NCI-H526 treated with DMSO at 0.1 percent for 48 hours (cell line): ENCODE data around the gene VSIG10L2.

Experiments used
- DNase-seq: peaks from one replicate; lab custom pipeline; 2025; lab: John Stamatoyannopoulos, UW

VSIG10L2 gene

DNA sequence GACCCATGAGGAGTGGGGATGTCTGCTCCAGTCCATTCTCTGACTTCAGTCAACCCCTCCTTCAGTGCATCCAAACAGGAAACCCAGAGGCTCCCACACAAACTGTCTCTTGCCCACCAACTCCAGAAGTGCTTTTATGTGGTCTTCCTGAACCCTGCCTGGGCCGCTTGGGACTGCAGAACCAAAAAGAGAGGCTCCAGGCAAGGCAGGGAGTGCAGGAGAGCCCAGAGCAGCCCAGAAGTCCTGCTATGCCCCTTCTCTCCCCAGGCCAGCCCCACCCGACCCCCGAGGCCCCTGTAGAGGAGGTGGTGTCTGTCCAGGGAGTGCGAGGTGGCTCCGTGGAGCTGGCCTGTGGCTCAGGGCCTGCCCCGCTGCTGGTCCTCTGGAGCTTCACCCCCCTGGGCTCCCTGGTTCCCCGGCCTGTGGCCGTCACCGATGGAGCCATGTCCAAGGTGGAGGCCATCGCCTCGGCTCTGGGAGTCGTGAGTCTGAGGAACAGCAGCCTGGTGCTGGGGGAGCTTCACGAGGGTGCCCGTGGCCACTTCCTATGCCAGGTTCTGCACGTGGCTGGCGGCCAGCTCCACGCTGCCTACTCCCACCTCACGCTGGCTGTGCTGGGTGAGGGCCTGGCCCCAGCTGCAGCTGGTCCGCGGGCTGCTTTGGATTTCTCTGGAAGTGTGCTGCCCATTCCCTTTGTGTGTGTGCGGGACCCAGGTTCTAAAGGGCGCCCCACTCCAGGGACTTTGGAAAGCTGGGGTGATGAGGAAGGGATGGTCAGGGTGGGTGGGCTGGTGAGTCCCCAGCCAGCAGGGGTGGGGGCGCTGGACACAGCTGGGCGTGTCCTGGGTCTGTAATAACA, 1.8 kb downstream of the VSIG10L2 start:
- no peak for DNase-seq

DNA sequence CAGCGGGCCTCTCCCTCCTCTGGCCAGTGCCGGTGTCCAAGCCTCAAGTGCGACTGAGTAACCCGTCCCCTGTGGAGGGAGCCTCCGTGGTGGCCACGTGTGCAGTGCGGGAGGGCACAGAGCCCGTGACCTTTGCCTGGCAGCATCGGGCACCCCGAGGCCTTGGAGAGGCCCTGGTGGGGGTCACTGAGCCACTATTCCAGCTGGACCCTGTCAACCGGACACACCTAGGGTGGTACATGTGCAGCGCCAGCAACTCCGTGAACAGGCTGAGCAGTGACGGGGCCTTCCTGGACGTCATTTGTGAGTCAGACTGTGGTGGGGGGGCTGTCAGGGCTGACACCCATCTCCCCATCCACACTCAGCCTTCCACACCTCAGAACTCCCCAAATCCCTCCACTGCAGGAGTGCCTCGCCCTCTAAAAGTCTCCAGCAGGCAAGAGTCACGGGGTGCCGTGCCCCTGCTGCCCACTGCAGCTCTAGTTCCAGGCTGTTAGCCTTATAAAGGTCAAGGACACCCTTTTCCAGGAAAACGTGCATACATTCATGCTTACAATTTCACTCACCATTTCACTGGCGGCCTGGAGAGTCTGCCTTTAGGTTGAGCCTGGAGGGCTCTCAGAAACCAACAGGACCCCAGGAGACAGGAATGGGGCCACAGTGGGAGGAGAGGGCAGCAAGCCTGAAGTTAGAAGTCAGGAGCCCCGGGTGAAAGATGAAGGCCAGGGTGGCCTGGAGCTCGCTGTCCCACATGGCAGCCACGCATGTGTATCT, 2.6 kb downstream of the VSIG10L2 start:
- DNase-seq: no peak

DNA sequence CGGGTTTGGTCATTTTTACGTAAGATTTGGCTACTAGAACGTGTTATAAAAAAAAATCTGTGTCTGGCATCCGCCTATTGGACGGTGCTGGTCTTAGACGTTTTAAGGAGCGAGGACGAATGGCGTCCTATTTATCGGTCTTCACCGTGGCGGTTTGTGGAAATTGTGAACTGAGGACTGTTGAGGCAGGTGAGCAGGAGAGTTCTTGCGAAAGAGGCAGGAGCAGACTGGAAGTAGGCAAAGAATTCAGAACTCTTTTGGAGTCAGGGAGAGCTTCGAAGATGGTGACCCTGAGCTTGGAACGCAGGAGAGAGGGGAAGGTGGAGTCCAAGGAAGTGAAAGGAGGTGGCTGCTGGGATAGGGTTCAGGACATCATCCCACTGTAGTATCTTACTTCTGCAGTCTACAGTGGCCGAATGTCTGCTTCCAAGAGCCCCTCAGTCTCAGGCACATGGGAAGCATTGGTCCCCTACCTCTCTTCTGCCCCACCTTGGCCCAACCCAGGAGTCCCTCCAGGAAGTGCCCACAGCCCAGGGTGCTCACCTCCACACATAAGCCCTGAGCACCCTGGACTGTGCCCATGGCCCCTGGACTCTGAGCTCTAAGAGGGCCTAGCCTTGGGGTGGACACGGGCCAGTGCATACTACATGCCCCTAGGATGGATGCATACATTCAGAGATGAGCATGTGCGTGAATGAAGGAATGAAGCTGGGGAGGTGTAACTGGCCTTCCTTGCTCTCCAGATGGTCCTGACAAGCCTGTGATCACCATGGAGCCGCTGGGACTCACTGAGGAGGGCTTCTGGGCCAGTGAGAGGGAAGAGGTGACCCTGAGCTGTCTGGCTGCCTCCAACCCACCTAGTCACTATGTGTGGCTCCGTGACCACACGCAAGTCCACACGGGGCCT, 3.7 kb downstream of the VSIG10L2 start:
- no peak for DNase-seq

DNA sequence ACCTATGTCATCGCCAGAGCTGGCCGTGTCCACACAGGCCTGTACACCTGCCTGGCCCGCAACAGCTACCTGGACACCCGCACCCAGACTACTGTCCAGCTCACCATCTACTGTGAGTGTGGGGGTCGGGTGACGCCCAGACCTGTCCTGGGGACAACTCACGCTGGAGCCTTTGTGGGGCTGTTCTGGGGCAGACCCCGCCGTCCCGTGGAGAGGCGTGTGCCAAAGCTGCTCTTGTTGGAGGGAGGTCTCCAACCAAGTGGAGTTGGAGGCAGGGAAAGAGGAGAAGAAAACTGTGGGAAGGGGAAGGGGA, 4.3 kb downstream of the VSIG10L2 start:
- DNase-seq: no peak

DNA sequence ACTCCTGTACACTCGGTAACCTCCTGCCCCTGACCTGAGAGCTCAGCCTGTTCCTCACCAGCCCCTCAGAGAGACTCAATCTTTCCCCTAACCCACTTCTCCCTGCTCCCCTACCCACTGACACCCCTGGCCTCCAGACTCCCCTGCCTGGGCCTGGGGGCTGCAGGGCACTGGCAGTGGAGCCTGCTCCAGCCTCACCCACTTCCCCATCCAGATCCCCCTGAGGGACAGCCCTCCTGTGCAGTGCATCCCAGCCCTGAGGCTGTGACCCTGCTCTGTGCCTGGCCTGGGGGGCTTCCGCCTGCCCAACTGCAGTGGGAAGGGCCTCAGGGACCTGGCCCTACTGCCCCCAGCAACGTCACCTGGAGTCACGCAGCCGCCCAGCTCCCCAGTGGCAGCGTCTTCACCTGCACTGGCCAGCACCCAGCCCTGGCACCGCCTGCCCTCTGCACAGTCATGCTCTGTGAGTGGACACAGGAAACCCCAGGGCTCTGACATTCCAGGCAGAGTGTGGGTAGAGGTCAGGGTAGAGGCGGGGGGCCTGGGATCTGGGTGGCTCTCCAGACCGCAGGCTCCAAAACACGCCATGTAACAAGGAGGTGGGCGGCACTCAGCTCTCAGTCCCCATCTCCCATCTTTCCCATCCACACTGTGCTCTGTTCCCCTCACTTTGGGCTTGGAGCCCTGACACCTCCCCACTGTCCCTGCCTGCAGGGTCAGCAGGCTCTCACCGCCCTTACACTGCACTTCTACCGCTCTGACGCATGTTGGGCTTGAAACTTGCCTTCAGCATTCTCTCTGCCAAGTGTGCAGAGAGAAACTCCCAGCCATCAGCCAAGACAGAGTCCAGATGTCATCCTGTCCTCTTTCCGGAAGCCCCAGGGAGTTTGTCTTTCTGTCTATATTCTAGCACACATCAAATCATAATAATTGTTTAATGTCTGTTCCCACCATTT, 5.1 kb downstream of the VSIG10L2 start:
- no peak for DNase-seq

DNA sequence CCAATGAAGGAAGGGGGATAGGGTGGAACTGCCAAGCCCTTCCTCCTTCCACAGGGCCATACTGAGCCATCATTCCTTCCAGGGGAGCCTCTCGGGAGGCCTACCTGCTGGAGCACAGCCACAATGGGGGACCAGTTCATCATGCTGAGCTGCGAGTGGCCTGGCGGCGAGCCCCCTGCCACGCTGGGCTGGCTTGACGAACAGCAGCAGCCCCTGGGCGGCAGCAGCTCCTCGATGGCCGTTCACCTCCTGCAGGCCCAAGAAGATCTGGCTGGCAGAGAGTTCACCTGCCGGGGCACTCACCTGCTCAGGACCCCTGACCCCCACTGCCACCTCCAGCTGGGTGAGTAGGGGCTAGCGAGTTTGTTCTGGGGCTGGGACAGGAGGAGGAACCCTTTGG, 5.9 kb downstream of the VSIG10L2 start:
- DNase-seq: no peak

DNA sequence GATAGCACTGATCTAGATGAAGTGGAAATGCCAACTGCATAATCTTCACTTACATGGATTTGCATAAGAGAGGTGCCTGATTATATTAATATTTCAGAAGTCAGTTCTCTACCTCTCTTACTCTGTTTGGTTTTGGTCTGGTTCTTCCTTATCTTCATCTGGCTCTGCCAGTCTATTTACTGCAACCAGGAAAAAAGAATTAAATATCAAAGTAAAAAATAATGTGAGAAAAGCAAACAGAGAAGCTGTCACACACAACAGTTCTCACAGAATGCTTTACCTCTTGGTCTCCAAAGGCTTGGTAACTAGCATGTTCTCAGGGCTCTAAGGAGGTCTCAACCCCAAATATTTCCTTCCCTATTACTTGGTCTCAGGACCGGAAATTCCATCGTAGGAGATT, 6.7 kb downstream of the VSIG10L2 start:
- peak; percentile 45 for DNase-seq

DNA sequence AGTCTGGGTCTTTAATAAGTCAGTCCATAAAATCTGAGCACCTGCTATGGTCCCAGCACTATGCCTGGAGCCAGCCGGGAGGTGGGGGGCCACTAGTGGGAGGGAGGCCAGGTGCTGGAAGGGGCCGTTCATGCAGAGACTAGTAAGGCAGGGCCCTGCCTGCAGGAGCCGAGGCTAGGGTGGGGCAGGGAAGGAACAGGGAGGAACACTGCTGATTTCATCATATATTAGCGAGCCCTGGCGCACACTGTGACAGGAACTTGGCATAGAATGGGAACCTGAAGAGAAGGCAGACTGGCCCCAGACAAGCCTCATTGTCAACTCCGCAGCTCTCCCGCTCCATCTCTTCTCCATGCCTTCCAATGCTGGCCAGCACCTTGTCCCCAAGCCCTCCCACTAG, 7.1 kb downstream of the VSIG10L2 start:
- DNase-seq: no peak

DNA sequence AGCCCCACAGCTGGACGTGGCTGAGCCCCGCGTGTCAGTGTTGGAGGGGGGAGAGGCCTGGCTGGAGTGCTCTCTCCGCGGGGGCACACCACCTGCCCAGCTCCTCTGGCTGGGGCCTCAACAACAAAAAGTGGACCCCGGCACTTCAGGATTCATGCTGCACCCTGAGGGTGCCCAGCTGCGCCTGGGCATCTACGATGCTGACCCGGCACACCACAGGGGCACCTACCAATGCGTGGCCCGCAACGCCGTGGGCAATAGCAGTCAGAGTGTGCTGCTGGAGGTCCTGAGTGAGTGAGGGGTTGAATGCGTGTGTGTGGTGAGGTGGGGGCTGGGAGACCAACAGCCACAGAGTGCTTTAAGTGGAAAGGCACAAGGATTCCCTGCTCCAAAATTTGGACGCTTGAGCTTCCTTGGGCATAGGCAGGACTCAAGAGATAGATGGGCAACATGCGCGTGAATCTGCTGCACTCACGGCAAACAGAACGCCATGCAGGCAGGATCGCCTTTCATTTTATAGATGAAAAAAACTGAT, 7.6 kb downstream of the VSIG10L2 start:
- no peak for DNase-seq

DNA sequence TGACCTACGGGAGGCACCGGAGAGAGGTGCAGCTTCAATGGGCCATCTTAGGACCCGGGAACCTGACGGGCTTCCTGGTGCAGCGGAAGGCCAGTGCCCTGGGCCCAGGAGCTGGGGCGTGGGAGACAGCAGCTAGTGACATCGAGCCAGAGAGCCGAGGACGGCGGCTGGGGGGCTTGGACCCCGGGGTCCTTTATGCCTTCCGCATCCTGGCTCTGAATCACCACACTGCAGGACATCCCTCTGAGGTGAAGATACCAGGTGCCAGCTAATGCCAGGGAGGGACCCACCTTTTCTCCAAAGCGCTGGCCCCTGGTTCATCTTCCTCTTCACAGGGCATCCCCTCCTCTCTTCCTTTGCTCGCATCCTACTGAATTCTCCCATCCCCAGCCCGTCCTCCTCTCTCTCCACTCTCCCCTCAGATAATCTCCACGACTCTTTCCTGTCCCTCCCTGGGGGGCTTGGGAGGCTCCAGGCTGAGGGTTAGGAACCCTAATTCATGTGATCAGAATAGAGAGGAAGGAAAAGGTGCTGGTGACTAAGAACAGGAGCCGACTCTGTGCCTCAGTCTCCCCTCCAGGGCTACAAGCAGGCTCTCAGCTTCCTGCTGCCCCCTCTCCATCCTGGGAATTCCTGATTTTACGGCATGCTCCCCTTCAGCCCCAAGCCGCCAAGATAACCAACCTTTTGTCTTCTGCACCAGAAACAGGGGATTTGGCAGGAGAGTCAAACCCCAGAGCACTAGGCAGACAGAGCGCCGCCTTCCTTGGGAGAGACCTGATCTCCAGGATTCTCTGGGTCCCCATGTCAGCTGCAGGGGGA, 8.5 kb downstream of the VSIG10L2 start:
- no peak for DNase-seq

DNA sequence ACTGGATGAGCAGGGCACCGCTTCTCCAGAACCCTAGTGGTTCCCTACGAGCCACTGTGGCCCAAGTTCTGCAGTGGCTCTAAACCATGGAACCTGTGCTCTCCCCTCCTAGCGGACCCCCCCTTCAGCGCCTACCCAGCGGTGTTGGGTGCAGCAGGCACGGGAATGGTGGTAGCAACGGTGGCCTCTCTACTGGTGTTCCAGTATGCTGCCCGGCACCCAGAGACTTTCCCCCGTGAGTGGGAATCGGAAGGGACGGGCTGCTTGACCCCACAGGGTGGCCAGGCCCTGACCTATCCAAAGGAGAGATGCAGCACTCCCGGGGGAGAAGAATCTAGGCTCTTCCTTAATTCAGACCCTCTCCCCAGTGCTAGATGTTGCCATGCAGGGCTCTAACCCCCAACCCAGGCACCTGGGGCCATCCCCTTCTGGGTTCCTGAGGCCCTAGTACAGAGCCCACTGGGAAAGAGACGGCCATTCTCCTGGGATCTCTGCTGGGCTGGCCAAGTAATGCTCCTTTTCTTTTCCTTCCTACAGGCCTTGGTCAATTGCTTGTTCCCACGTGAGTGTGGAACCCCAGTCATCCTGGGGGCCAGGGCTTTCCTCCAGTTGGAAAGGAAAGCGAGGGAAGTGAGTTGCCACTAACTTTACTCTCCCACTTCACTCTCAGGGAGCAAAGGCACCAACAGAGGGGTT, 9.2 kb downstream of the VSIG10L2 start:
- DNase-seq: no peak

DNA sequence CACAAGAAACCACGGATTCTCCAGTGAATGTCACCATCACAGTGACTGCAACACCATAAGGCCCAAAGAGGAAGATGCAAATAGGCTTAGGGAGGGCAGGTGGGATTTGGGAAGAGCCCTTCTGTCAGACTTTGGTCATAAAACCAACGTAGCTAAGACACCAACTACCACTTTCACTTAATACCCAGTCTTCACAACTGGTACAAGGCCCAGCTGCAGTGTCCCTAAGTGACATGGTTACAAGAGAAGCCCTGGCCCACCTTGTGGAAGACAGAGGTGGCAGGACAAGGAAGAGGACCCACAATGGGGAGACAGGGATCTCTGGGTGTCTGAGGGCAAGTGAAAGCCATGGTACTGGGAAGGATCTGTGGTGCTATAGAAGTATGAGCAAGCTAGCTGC, 10.0 kb downstream of the VSIG10L2 start:
- DNase-seq: no peak

DNA sequence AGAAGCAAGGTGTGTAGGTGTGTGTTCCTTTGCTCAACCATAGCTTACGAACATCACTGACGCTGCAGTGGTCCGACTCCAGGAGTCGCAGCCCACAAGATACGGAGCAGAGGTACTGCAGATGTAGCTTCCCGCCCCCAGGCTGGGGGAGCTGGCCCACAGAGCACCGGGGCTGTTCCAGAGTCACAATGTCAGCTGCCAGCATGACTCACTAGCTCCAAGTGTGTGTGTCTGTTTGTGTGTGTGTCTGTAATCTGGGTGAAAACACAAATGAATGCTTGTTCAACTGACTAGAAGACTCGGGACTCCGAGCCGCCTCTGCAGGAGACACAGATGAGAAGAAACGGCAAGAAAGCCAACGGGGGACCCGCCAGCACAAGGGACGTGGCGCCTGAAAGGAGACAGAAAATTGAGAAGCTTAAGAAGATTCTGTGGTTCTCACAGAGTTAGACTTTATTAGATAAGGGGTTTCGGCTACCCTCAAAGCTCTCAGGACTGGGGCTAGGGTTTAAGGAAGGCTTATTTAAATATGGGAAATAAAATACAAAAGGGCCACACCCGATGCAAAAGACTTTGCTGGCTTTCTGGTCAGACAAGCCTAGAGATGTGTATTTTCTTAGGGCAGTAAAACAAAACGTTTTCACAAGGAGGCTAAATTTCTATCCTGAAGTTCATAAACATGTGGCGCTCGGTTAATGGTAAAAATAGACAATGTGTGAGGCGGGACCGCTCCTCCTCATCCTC, 10.7 kb downstream of the VSIG10L2 start:
- DNase-seq: no peak

DNA sequence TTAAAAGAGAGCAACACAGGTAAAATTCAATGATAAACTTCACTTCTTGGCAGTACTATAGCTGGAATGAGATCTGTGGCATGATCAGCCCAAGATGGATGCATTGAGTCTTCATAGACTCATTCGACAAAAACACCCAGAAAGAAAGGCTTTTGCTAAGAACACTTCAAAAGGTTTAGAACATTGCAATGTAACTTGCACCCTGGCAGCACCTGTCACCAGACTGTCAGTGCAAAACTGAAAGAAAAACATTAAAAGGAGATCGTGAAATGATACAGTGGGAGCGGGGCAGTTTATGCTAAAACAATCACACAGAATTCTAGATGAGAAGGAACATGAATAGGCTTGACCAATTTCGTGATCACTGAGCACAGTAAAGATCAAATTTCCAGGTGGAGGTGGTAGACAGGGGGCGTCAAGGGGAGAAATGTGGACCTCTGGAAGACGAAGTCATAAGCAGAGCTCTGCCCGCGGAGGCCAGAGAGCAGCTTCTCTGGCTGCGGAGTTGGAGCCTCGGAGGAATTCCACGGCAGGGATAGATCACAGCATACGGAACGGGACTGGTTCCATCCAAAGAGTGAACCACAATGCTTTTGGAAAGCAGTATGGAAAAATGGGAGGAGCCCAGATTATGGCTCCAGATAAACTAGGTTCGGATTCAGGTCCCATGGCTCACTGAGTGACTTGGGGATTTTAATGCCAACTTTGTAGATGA, 11.9 kb downstream of the VSIG10L2 start:
- no peak for DNase-seq

DNA sequence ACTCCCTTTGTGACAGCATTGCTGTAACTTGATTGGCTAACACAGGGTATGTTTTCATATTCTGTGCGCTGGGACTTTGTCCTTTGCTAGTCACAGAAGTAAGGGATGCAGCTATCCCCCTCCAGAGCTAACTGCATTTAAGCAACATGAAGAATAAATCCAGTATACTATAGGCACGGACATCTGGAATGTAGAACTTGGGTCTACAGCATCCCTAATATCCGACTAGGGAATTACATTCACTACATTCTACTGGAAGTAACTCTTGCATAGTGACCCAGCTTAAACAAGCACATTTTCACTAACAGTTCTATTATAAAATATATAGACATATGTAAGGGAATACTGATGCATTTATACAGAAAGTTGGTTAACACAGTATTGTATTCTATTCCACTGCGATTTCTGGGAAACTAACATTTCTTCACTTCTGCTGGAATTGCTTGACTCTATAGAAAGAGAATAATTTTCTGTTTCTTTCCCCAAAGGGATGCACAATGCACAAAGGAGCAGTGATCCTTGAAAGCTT, 13.1 kb downstream of the VSIG10L2 start:
- no peak for DNase-seq

DNA sequence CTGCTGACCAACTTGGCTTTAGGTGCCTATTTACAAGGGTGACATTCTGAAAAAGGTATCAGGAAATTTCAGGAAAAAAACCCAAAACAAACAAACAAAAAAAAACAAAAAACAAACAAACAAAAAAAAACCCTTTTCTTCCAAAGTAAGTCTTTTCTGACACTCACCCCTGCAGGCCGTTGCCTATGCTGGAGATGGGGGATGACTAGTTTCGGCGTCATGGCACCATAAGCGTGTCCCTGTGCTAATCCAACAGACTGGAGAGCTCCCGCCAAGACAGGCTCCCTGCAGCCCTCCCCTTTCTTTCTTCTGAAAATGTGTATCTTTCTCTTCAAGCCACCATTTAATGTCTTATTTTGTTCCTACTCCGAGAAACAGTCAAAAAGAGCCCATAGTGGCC, 13.7 kb downstream of the VSIG10L2 start:
- DNase-seq: no peak

DNA sequence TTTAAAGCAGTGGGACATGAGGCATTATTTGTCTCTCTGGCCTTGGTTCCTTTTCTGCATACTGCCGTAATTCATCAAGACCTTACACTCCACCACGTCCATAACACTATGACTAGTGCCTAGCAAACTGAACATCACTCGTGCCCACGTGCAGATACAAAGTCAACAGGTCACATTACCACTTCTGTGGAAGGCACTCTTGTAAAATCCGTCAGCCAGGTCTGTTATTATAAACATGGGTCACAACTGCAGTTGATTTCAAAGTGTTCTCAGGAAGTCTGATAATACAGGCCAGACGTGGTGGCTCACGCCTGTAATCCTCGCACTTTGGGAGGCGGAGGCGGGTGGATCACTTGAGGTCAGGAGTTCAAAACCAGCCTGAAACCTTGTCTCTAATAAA, 14.1 kb downstream of the VSIG10L2 start:
- no peak for DNase-seq

DNA sequence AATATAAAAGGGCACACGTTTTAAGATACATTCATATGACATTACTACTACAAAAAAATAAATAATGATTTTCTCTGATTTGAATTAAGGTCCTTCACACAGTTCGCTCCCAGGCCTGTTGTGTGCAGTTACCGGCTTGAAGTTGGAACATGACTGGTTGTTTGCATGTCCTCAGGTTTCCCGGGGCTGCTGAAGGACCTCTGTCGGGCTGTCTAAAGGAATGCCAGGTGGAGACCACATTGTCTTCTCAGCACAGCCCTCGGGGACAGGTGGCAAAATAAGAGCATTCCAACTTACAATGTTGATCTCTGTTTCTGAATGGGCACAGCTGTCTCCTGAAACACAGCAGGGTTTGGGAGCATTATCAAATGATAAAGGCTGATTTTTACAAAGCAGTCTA, 14.9 kb downstream of the VSIG10L2 start:
- DNase-seq: peak; percentile 77
